Jurkat, Clone E6-1 (cell line): ENCODE data around the gene SOX8.

Source experiments
- DNase-seq: peaks from one replicate; pipeline ENCODE4 v3.0.0-alpha.2; 2011; ENCODE audit warnings: low read depth, low spot score
- H3K4me3 ChIP-seq: 2 replicates; pipeline ENCODE4 v1.5.1; 2011; ENCODE audit warnings: mild to moderate bottlenecking, low read length, control low read depth, moderate library complexity

The SOX8 gene

GRCh38 chr16:1033128-1033679 lies 51.6 kb downstream of the SOX8 start:
- no peak for DNase-seq
- no peak overlapping the region for H3K4me3 ChIP-seq

DNA sequence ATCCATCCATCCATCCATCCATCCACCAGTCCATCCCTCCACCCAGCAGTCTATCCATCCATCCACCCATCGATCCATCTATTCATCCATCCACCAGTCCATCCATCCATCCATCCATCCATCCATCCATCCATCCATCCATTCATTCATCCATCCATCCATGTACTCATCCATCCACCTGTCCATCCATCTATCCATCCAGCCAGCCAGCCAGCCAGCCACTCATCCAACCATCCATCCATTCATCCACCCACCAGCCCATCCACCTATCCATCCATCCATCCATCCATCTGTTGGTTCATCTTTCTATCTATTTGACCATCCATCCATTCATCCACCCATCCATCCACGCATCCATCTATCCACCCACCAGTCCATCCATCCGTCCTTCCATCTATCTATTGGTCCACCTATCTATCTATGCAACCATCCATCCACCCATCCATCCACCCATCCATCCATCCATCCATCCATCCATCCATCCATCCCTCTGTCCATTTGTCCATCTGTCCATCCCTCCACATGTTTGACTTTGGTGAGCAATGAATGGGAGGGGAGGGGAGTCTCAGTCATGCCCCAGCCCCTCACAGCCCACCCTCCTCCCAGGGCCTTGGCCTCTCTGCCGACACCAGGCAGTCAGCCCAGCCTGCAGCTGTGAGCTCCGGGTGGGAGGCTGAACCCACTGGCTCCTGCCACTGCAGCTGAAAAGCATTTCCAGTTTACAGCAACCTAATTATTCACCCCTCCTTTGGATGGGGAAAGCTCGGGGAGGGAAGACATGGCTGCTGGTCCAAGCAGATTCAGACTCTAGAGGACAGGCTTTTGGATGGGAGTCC lies 52.9 kb downstream of the SOX8 start:
- no peak overlapping the region for H3K4me3 ChIP-seq
- DNase-seq = no peak

- no peak overlapping the region for H3K4me3 ChIP-seq
- no peak for DNase-seq
Measured at GRCh38 chr16:1035066-1035415, 53.5 kb downstream of the SOX8 start.

DNA sequence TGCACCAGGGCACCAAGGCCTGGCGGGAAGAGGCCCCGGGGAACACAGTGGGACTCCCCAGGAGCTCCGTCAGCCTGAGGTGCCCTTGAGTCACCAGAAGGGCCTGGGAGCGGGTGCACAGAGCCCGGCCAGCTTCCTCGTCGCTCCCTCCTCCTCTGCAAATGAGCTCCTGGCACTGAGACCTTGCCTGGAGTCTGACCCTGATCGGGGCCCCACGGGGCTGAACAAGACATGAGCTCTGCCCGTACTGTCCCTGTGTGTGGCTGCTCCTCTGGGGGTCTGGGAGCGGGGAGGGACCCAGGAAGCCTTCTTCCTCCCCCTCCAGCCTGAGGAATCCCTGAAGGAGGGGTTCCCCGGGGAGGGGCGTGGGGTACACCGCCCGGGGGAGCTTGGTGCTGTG lies 54.6 kb downstream of the SOX8 start:
- no peak overlapping the region for H3K4me3 ChIP-seq

More for the DNA sequence above, 54.6 kb downstream of the SOX8 start:
- DNase-seq = no peak
